Measurements from ENCODE around the gene SND1. TPM values are rescaled to one million over a fixed set of nuclear protein-coding genes. Genes with fewer than 3 reads are reported as not detected.

Gene SND1
- total and polyA plus RNA-seq, 10 of the 15 experiments (the other 5 are each of a cell fraction or from before 2014, with no cell fraction given) = 52.4 to 270 (median 146) TPM

GRCh38 chr7:127907110-127908040, 255.4 kb downstream of the SND1 start (continued):
- no peak for TF ChIP-seq HSF1 (IDR thresholded peaks at IDR 0.05; ENCODE audit: low read depth, low read length)
- TF ChIP-seq ZBTB33 (IDR thresholded peaks at IDR 0.05) = no peak
- TF ChIP-seq PRDM15 (CRISPR knock-in tag; IDR thresholded peaks at IDR 0.05) = no peak

All from GM12878 (cell line).